Neural progenitor cell (in vitro differentiated cells): ENCODE data around the gene FLT4.
A peak's percentile ranks its signal among the peaks of the same experiment; 100 is the strongest.

Experiments
- CTCF ChIP-seq: fragments of 200-600 bp; sonication (generic); IDR thresholded peaks from 2 replicates; pipeline ENCODE4 v1.5.1; 2017; ENCODE audit warnings: antibody characterized with exemption, mild to moderate bottlenecking
- EZH2 ChIP-seq: fragments of 200-600 bp; sonication (generic); IDR thresholded peaks from 2 replicates; pipeline ENCODE4 v1.6.1; 2017; ENCODE audit warnings: antibody characterized with exemption, mild to moderate bottlenecking, moderate library complexity

GRCh38 chr5:180611140-180611850, 38.1 kb downstream of the FLT4 start:
- TF ChIP-seq CTCF (peak; percentile 37), EZH2 (no peak)
